Transverse colon (tissue), 4 donors: Measurements from ENCODE around the gene GTPBP1. TPM values are rescaled to one million over a fixed set of nuclear protein-coding genes. Genes with fewer than 3 reads are reported as not detected.

Experiments
- DNase-seq: peaks from one replicate; pipeline ENCODE4 v3.0.0-alpha.2; 2019
- H3K27ac ChIP-seq, 4 donors: fragments of 200-600 bp; sonication (generic); 2 replicates each; pipeline ENCODE4 v1.5.1; 2016 to 2018; ENCODE audit warnings: inconsistent platforms in 4 of 4
- H3K27me3 ChIP-seq: fragments of 200-600 bp; sonication (generic); 2 replicates; pipeline ENCODE4 v1.5.1; 2017; ENCODE audit warnings: inconsistent platforms
- H3K36me3 ChIP-seq, 4 donors: fragments of 200-600 bp; sonication (generic); 2 replicates each; pipeline ENCODE4 v1.5.1; 2017 to 2019; ENCODE audit warnings: inconsistent platforms in 4 of 4
- H3K4me1 ChIP-seq, 4 donors: fragments of 200-600 bp; sonication (generic); 2 replicates each; pipeline ENCODE4 v1.5.1; 2017 to 2020; ENCODE audit warnings: inconsistent platforms in 4 of 4
- H3K4me3 ChIP-seq, 4 donors: fragments of 200-600 bp; sonication (generic); 1 replicate in 1 of 4; 2 replicates in 3 of 4; pipeline versions ENCODE4 v1.5.1 to v1.6.1; 2017 to 2019; ENCODE audit warnings: inconsistent platforms in 4 of 4
- H3K9me3 ChIP-seq, 2 donors: fragments of 200-600 bp; sonication (generic); 2 replicates each; pipeline ENCODE4 v1.5.1; 2017 to 2019; ENCODE audit warnings: inconsistent platforms in 2 of 2
- CTCF ChIP-seq, 5 experiments: fragments of 200-600 bp in 3 of 5; fragments of 450-650 bp in 2 of 5; sonication (generic) in 3 of 5; IDR thresholded peaks; 1 replicate in 2 of 5; 2 replicates in 3 of 5; pipeline ENCODE4 v1.5.1; 2016 to 2017; ENCODE audit warnings: antibody characterized with exemption in 5 of 5, inconsistent platforms in 3 of 5, mild to moderate bottlenecking in 2 of 5, moderate library complexity in 1 of 5
- EP300 ChIP-seq: sonication (generic); formaldehyde crosslinking; IDR thresholded peaks from one replicate; pipeline ENCODE4 v1.6.1; 2017; ENCODE audit warnings: antibody characterized with exemption, low read depth
- POLR2A ChIP-seq: fragments of 450-650 bp; IDR thresholded peaks from one replicate; pipeline ENCODE4 v1.6.1; 2016; ENCODE audit warnings: antibody characterized with exemption, mild to moderate bottlenecking, moderate library complexity
- POLR2AphosphoS5 ChIP-seq, 3 donors: sonication (generic); formaldehyde crosslinking; IDR thresholded peaks; one replicate each; pipeline ENCODE4 v1.6.1; 2016; ENCODE audit warnings: antibody characterized with exemption in 3 of 3
- WGBS, 2 donors: methylation state at CpG; one replicate each; pipeline ENCODE4 v1.1.5; 2018; ENCODE audit warnings: low coverage in 1 of 2; 5-methylcytosine and 5-hydroxymethylcytosine counted together
- in situ Hi-C, 4 donors: fragments of 200-750 bp; cut with MboI; loops; one replicate each; pipeline versions ENCODE4 v1.15.0 to v1.15.1; 2017; ENCODE audit warnings: low sequenced_read_pairs in 3 of 4, low pct_ligation_motif_present in 1 of 4, low pct_unique_long_range_greater_than_20kb in 1 of 4
- intact Hi-C: fragments of 100-400 bp; cut with DNase I; formaldehyde crosslinking; loops from one replicate; pipeline ENCODE4 v1.15.1; 2023; ENCODE audit warnings: low total_unique reads
- total RNA-seq, 4 donors: library from RNA; depleted of rRNA; stranded (reverse); fragments of >200 nt; gene quantifications; one replicate each; pipeline ENCODE4 v1.1.0, GENCODE V29; 2016

The GTPBP1 gene
- total RNA-seq, 4 donors from 2014 or later: 51.5 to 84.9 (median 77.6) TPM

- peaks cover 0 to 5% (median under 1%) of the 10 kb centered on the region in 4 donors for H3K4me1 ChIP-seq
Observed at GRCh38 chr22:38741166-38741565, 35.4 kb downstream of the GTPBP1 start.

GRCh38 chr22:38741576-38741975 is 35.8 kb downstream of the GTPBP1 start:
- intact Hi-C loops: no loop called here
- no peak overlapping the region for H3K27ac ChIP-seq

More at GRCh38 chr22:38741166-38741565, 35.4 kb downstream of the GTPBP1 start:
- TF ChIP-seq EP300: no peak
- TF ChIP-seq CTCF (IDR thresholded peaks at IDR 0.05): no peak
- TF ChIP-seq POLR2A: no peak
- no peak for TF ChIP-seq POLR2AphosphoS5 (IDR thresholded peaks at IDR 0.05)
- WGBS, 2 donors: 93% methylated on average over 9 of the region's 9 CpGs; no CpG with 5 or more reads in 1 of the 2 donors
- intact Hi-C loops (no loop called here), in situ Hi-C loops (no loop called here)
- no peak overlapping the region for H3K4me3 ChIP-seq
- no peak overlapping the region for H3K27ac ChIP-seq
- H3K36me3 ChIP-seq: peaks cover 0 to 94% (median 47%) of the 10 kb centered on the region in 4 donors
- DNase-seq: no peak
- H3K27me3 ChIP-seq: no peaks in the 10 kb centered on the region
- H3K9me3 ChIP-seq: no peaks in the 10 kb centered on the region

GRCh38 chr22:38742176-38742942 is 36.6 kb downstream of the GTPBP1 start:
- no peak for TF ChIP-seq CTCF (IDR thresholded peaks at IDR 0.05)
- no peak for TF ChIP-seq POLR2AphosphoS5 (IDR thresholded peaks at IDR 0.05)
- TF ChIP-seq EP300: no peak
- TF ChIP-seq POLR2A: no peak
- peaks cover 0 to 93% (median 43%) of the 10 kb centered on the region in 4 donors for H3K36me3 ChIP-seq
- peaks cover 0 to 7% (median 2%) of the 10 kb centered on the region in 4 donors for H3K4me1 ChIP-seq
- no peak for DNase-seq
- no peaks in the 10 kb centered on the region for H3K9me3 ChIP-seq
- H3K27me3 ChIP-seq: no peaks in the 10 kb centered on the region
- WGBS, 2 donors: 93 to 96% methylated on average over 8 to 25 of the region's 25 CpGs
- in situ Hi-C loops: no loop called here
- H3K4me3 ChIP-seq: no peak overlapping the region
- intact Hi-C loops: no loop called here
- H3K27ac ChIP-seq: no peak overlapping the region

More at GRCh38 chr22:38741576-38741975, 35.8 kb downstream of the GTPBP1 start:
- no peak for TF ChIP-seq POLR2AphosphoS5 (IDR thresholded peaks at IDR 0.05)
- no peak for TF ChIP-seq CTCF (IDR thresholded peaks at IDR 0.05)
- TF ChIP-seq POLR2A: no peak
- TF ChIP-seq EP300: no peak
- no peak overlapping the region for H3K4me3 ChIP-seq
- peaks cover 0 to 93% (median 46%) of the 10 kb centered on the region in 4 donors for H3K36me3 ChIP-seq
- peaks cover 0 to 7% (median 2%) of the 10 kb centered on the region in 4 donors for H3K4me1 ChIP-seq
- 93 to 97% methylated on average over 3 to 10 of the region's 10 CpGs for WGBS, 2 donors
- in situ Hi-C loops: no loop called here
- no peak for DNase-seq
- H3K9me3 ChIP-seq: no peaks in the 10 kb centered on the region
- H3K27me3 ChIP-seq: no peaks in the 10 kb centered on the region

- in situ Hi-C loops: no loop called here
- intact Hi-C loops: no loop called here
- Histone ChIP-seq H3K27ac (no peak overlapping the region), H3K4me3 (no peak overlapping the region), H3K36me3 (peaks cover 0 to 93% (median 37%) of the 10 kb centered on the region in 4 donors), H3K27me3 (no peaks in the 10 kb centered on the region), H3K9me3 (no peaks in the 10 kb centered on the region), H3K4me1 (peaks cover 0 to 7% (median 2%) of the 10 kb centered on the region in 4 donors)
- TF ChIP-seq POLR2AphosphoS5 (IDR thresholded peaks at IDR 0.05): no peak
- TF ChIP-seq CTCF (IDR thresholded peaks at IDR 0.05): no peak
- TF ChIP-seq POLR2A: no peak
- no peak for TF ChIP-seq EP300
- 97% methylated on average over 6 of the region's 6 CpGs; no CpG with 5 or more reads in 1 of the 2 donors for WGBS, 2 donors
- no peak for DNase-seq
Observed at GRCh38 chr22:38744981-38745380, 39.2 kb downstream of the GTPBP1 start.
